MM.1S (cell line): ENCODE results near the gene IFNW1.
A peak's percentile ranks its signal among the peaks of the same experiment; 100 is the strongest.

Experiments
- DNase-seq: peaks from one replicate; pipeline ENCODE4 v3.0.0-alpha.2; 2015
- H2AFZ ChIP-seq: fragments of 300-600 bp; sonication (generic); 2 replicates; pipeline ENCODE4 v1.6.0; 2016; ENCODE audit warnings: antibody characterized with exemption, low read length
- H3F3A ChIP-seq: fragments of 300-600 bp; sonication (generic); 2 replicates; pipeline ENCODE4 v1.6.1; 2016; ENCODE audit warnings: mild to moderate bottlenecking, antibody characterized with exemption, low read length, moderate library complexity, mixed read lengths; ENCODE audit not compliant: insufficient read depth
- H3K27ac ChIP-seq: fragments of 300-600 bp; sonication (generic); 2 replicates; pipeline ENCODE4 v1.5.1; 2016; ENCODE audit warnings: mild to moderate bottlenecking, low read length
- H3K27me3 ChIP-seq: fragments of 300-600 bp; sonication (generic); replicated peaks from 2 replicates; pipeline ENCODE4 v1.6.0; 2016; ENCODE audit warnings: low read length; ENCODE audit not compliant: insufficient read depth
- H3K36me3 ChIP-seq: fragments of 300-600 bp; sonication (generic); replicated peaks from 2 replicates; pipeline ENCODE4 v1.6.1; 2016; ENCODE audit warnings: mild to moderate bottlenecking, low read length, mixed read lengths; ENCODE audit not compliant: insufficient read depth
- H3K4me1 ChIP-seq: fragments of 300-600 bp; sonication (generic); 2 replicates; pipeline ENCODE4 v1.6.1; 2016; ENCODE audit warnings: low read length, mixed read lengths
- H3K4me2 ChIP-seq: fragments of 300-600 bp; sonication (generic); 2 replicates; pipeline ENCODE4 v1.6.0; 2016; ENCODE audit warnings: low read depth, low read length
- H3K4me3 ChIP-seq: fragments of 300-600 bp; sonication (generic); 2 replicates; pipeline ENCODE4 v1.5.1; 2016; ENCODE audit warnings: low read length, mixed read lengths
- H3K79me2 ChIP-seq: fragments of 300-600 bp; sonication (generic); 2 replicates; pipeline ENCODE4 v1.6.1; 2016; ENCODE audit warnings: mixed run types, low read length, mixed read lengths
- H3K9ac ChIP-seq: fragments of 300-600 bp; sonication (generic); 2 replicates; pipeline ENCODE4 v1.6.1; 2016; ENCODE audit warnings: low read length, mixed read lengths
- H3K9me2 ChIP-seq: fragments of 300-600 bp; sonication (generic); replicated peaks from 2 replicates; pipeline ENCODE4 v1.6.1; 2016; ENCODE audit warnings: mild to moderate bottlenecking, low read length, mixed read lengths; ENCODE audit not compliant: insufficient read depth
- H3K9me3 ChIP-seq: fragments of 300-600 bp; sonication (generic); replicated peaks from 2 replicates; pipeline ENCODE4 v1.6.1; 2016; ENCODE audit warnings: mild to moderate bottlenecking, low read length, mixed read lengths; ENCODE audit not compliant: insufficient read depth
- H4K20me1 ChIP-seq: fragments of 300-600 bp; sonication (generic); 2 replicates; pipeline ENCODE4 v1.6.1; 2016; ENCODE audit warnings: mild to moderate bottlenecking, low read length, moderate library complexity, mixed read lengths; ENCODE audit not compliant: insufficient read depth
- CTCF ChIP-seq: fragments of 300-600 bp; sonication (generic); IDR thresholded peaks from 2 replicates; pipeline ENCODE4 v1.5.1; 2016; ENCODE audit warnings: antibody characterized with exemption, low read length, mixed read lengths
- EZH2 ChIP-seq: fragments of 300-600 bp; sonication (generic); optimal IDR thresholded peaks from 2 replicates; pipeline ENCODE3; 2017; ENCODE audit warnings: low read depth, mild to moderate bottlenecking, antibody characterized with exemption, low read length, mixed read lengths
- EZH2phosphoT487 ChIP-seq: fragments of 300-600 bp; sonication (generic); IDR thresholded peaks from 2 replicates; pipeline ENCODE4 v1.6.1; 2018; ENCODE audit warnings: antibody characterized with exemption, low read length

IFNW1 gene

GRCh38 chr9:21160178-21160577, 18.5 kb upstream of the IFNW1 start:
- H3K9ac ChIP-seq, result no peak overlapping the region
- peak overlapping the region; percentile 37; the same call in 1 of the 2 replicates for H3K4me2 ChIP-seq
- H4K20me1 ChIP-seq, result no peaks in the 10 kb centered on the region

GRCh38 chr9:21155501-21155900, 13.9 kb upstream of the IFNW1 start:
- Histone ChIP-seq H3F3A (no peaks in the 10 kb centered on the region), H3K36me3 (no peaks in the 10 kb centered on the region), H4K20me1 (no peaks in the 10 kb centered on the region), H3K4me1 (0 out of 2 replicates have a peak, but pooled peaks cover 3% of the 10 kb centered on the region), H3K9me3 (no peaks in the 10 kb centered on the region), H3K9ac (no peak overlapping the region), H3K27me3 (no peaks in the 10 kb centered on the region), H3K27ac (no peak overlapping the region), H3K79me2 (no peaks in the 10 kb centered on the region), H3K4me2 (no peak overlapping the region), H2AFZ (no peak overlapping the region), H3K4me3 (no peak overlapping the region), H3K9me2 (no peaks in the 10 kb centered on the region)
- no peak for TF ChIP-seq EZH2
- no peak for TF ChIP-seq CTCF
- no peak for TF ChIP-seq EZH2phosphoT487
- DNase-seq, result no peak

More at GRCh38 chr9:21160178-21160577, 18.5 kb upstream of the IFNW1 start:
- no peak overlapping the region for H3K4me3 ChIP-seq
- no peaks in the 10 kb centered on the region for H3F3A ChIP-seq
- no peaks in the 10 kb centered on the region for H3K9me3 ChIP-seq
- no peaks in the 10 kb centered on the region for H3K27me3 ChIP-seq
- TF ChIP-seq EZH2, result no peak
- no peak for TF ChIP-seq CTCF
- TF ChIP-seq EZH2phosphoT487, result no peak
- H3K9me2 ChIP-seq, result no peaks in the 10 kb centered on the region
- peak; percentile 55 for DNase-seq
- 0 out of 2 replicates have a peak, but pooled peaks cover 3% of the 10 kb centered on the region for H3K4me1 ChIP-seq
- no peaks in the 10 kb centered on the region for H3K36me3 ChIP-seq
- H3K27ac ChIP-seq, result no peak overlapping the region
- H2AFZ ChIP-seq, result no peak overlapping the region
- H3K79me2 ChIP-seq, result no peaks in the 10 kb centered on the region

GRCh38 chr9:21154018-21154608, 12.5 kb upstream of the IFNW1 start:
- Histone ChIP-seq H3K9me2 (no peaks in the 10 kb centered on the region), H3K4me2 (no peak overlapping the region), H3K4me3 (no peak overlapping the region), H3K9ac (no peak overlapping the region), H2AFZ (0 out of 2 replicates have a peak overlapping the region, but pooled peaks have one; percentile 38), H3K4me1 (no peaks in the 10 kb centered on the region), H3K9me3 (no peaks in the 10 kb centered on the region), H3K27ac (no peak overlapping the region), H3K27me3 (no peaks in the 10 kb centered on the region), H3F3A (no peaks in the 10 kb centered on the region), H3K79me2 (no peaks in the 10 kb centered on the region), H3K36me3 (no peaks in the 10 kb centered on the region), H4K20me1 (no peaks in the 10 kb centered on the region)
- peak; percentile 34 for DNase-seq
- TF ChIP-seq EZH2, result no peak
- TF ChIP-seq CTCF, result peak; percentile 37
